HG03039 (cell line): Measurements from ENCODE around the gene ZC3H7B.
A peak's percentile ranks its signal among the peaks of the same experiment; 100 is the strongest.
"Not testable (repeated sequence)": the region's sequence is repeated elsewhere in the genome, so short reads cannot be mapped to it uniquely, and the experiment has no call there.

Source experiments
- ATAC-seq: cut with Tn5 transposase; IDR thresholded peaks from one replicate; pipeline ENCODE4 v1.9.1; 2021; ENCODE audit warnings: mild to moderate bottlenecking, moderate library complexity; ENCODE audit not compliant: unreplicated experiment

ZC3H7B gene, protein sequence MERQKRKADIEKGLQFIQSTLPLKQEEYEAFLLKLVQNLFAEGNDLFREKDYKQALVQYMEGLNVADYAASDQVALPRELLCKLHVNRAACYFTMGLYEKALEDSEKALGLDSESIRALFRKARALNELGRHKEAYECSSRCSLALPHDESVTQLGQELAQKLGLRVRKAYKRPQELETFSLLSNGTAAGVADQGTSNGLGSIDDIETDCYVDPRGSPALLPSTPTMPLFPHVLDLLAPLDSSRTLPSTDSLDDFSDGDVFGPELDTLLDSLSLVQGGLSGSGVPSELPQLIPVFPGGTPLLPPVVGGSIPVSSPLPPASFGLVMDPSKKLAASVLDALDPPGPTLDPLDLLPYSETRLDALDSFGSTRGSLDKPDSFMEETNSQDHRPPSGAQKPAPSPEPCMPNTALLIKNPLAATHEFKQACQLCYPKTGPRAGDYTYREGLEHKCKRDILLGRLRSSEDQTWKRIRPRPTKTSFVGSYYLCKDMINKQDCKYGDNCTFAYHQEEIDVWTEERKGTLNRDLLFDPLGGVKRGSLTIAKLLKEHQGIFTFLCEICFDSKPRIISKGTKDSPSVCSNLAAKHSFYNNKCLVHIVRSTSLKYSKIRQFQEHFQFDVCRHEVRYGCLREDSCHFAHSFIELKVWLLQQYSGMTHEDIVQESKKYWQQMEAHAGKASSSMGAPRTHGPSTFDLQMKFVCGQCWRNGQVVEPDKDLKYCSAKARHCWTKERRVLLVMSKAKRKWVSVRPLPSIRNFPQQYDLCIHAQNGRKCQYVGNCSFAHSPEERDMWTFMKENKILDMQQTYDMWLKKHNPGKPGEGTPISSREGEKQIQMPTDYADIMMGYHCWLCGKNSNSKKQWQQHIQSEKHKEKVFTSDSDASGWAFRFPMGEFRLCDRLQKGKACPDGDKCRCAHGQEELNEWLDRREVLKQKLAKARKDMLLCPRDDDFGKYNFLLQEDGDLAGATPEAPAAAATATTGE

DNA sequence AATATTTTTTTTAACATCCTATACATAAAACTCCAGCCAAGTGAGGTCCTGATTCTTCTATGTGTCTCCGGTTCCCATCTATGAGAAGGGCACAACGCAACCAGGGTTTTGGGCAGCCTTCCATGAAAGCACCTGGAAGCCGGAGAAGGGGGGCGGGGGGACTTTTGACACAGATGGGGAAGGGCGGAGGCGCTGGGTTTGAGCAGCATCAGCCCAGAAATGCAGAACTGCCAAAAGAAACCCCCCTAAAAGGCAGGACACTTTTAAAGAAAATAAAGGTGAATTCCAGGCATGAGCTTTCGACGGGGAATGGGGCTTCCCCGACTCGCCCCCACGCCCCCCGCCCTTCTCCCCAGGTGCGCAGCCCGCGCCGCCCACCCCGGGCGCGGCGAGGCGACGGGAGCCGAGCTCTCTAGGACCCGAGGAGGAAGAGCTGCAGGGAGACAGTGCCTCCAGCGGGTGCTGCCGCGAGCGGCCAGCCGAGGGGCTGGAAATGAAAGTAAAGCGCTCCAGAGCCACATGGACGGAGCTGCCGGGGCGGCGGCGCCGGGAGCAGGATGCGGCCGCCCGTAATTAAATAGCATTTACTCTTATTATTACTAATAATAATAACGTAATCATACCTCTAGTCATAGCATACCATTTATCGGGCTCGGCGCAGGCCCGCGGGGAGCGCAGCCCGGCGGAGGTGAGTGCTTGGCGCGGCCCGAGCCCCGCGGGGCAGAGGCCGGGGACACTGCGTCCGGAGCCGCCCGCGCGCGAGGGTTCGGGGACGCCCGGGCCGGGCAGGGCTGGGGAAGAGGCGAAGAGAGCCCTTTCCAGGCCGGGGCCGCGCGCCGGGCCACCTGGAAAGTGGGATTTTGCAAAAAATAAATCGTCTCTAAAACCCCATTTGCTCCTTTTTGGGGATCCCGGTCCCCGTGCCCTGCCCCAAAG is at the start of gene ZC3H7B:
TSS of gene ZC3H7B (plus strand) at position 441 of the 936 bp plus-strand sequence. CDS start 19,136 bp downstream, outside the sequence.
- ATAC-seq = peak; percentile 76

DNA sequence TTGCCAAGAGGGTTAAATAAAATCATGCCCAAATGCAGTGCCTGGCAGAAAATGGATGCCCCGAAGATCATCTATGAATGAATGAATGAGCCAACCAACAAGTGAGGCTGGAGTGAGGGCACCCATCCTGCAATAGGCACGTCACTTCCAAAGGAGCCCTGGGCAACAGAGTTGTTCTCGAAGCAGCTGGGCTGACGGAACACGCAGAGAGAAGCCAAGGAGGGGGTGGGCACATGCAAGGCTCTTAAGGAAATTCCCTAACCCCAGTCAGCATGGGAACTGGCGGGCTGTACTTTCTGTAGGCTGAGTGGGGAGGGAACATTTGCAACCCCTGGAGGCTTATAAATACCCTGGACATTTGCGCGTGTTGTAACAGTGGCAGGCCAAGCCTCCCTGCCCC is 49.0 kb upstream of the ZC3H7B start:
- ATAC-seq = no peak

DNA sequence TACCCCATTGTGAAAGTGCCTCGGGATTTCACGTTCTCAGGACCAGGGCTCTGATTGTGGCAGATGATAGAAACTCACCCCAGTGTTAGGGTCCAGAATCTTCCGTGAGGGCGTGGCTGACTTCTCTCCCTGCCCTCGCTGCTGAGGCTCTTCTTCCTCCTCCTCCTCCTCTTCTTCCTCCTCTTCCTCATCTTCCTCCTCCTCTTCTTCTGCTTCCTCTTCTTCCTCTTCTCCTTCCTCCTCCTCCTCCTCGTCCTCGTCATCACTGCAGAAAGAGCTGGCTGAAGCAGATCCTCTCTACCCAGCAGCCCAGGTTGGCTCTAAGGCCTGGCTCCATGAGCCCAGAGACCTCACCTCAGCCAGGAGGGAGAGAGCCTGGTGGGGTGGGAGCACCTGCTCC is 47.1 kb upstream of the ZC3H7B start:
- ATAC-seq = no peak

DNA sequence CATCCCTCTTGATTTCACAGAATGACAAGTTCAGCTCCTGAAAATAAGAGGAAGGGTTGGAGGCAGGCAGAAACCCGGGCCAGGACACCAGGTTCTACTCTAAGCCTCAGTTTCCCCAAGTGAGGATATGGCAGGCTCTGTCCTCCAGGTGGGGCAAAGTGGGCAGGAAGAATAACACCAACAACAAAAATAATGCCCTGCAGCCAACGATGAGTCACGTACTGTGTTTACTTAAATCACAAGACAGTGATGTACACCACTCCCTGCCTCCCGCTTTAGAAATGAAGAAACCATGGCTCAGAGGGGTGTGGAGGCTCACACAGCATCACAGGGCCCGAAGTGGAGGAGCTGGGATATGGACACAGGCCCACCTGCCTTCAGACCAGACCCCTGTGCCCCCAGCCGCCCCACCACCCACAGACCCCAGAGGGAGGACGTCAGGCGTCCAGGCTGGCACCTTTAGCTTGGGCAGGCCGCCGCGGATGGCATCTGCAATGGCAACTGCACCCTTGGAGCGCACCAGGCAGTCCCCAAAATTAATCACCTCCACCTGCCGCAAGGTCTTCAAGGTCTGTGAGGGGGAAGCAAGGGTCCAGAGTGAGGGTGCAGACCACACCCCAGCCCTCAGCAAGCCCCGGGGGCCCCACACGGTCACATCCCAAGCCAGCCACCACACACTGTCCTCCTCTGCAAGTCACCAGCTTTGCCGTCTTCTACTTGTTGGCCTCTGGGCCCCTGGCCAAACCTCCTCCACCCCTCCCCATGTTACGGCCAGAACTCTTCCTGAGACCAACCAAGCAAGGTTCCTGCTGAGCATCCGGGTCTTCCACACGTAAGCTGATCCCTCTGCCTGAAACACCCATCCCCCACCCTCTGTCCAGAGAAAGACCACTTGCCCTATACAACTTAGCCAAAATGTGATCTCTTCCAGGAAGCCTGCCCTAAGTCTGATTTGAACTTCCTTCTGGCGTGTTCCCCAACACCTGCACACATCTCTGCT is 44.8 kb upstream of the ZC3H7B start:
- ATAC-seq = no peak

DNA sequence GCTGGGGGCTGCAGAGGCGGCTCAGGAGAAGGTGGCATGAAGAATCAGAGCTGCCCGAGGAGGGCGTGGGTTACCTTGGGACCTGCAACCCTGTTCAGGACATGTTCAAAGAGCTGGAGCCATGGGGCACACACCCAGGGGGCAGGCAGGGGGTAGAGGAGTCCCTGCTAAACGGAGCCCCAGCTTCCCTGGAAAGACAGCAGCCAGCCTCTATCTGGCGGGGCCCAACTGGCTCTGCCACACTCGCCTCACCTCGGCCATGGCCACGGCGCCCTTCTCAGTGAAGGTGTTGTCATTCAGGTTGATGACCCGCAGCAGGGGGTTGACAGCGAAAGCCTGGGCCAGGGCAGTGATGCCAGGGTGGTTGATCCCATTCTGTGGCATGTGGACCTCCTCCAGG is 43.6 kb upstream of the ZC3H7B start:
- no peak for ATAC-seq

DNA sequence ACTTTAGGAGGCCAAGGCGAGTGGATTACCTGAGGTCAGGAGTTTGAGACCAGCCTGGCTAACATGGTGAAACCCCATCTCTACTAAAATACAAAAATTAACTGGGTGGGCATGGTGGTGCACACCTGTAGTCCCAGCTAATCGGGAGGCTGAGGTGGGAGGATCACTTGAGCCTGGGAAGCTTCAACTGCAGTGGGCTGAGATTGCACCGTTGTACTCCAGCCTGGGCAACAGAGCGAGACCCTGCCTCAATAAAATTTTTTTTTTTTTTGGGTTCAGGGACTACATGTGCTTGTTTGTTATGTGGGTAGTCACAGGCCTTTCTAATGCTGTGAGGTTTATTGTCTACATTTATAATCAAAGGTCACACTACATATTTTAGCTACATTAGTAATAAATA is 41.6 kb upstream of the ZC3H7B start:
- ATAC-seq = not testable (repeated sequence)

DNA sequence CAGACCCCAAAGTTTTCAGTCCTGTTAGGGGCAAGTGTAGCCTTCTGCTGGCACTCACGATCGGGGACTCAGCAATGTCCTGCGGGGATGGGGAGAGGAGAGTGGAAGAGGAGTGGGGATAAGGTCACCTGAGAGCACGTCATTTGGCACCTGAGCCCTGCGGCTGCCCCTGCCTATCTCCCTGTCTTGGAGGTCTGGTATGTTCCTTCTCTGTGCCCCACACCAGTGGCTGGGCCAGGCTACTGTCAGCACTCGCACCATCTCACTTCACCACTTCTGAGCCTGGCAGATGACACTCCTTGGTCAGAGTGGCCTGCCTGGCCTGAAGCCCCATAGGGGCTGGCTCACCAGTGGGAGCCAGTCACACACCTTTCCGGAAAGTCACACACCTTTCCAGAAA is 40.5 kb upstream of the ZC3H7B start:
- ATAC-seq = no peak

DNA sequence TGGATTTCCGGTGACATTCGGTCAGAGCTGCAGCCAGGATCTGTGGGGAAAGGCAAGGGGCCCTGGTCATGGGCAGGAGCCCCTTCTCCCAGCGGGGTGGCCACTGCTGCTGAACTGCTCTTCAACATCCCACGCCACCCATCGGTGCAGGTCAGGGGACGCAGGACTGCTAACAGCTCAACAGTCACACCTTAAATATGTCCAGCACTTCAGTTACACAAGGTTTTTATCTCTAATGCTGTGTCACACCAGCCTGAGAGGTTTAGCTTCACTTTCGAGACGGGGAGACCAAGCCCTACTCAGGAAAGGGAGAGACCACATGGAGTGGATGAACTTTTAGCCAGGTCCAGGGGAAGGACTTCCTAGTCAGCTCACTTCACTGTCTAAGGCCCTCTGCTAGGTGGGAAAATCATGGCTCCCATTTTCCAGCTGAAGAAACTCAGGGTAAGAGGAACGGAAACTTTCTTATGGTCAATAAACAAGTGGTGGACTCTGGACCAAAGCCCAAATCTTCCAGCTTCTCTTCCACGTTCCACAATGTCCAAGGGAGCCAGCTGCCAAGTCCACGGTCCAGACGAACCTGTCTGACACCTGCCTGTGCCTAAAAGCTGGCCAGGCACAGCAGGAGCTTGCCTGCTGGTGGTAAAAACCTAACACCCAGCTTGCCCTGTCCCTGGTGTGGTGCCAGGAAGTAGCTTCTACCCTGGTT is 39.6 kb upstream of the ZC3H7B start:
- ATAC-seq = no peak

DNA sequence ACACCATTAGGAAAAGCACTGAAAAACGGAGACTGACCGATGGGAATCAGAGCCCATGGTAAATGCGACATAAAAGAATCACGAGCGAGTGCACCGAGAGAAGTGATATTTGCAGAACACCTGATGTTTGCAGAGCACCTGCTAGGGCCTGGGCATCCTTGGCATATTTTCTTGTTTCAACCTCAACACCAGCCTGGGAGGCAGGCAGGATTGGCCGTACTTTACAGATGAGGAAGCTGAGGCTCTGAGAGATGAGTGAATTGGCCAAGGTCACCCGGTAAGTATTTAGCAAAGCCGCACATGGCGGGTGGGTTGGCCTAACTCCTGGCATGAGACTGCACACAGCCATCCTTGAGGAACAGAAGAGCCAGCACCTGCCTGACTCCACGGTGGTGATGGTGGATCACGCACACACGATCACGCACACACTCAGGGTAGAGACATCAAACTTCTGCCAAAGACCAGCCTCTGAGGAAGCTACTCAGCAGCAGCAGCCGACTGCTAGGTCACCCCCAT is 39.0 kb upstream of the ZC3H7B start:
- ATAC-seq = no peak

DNA sequence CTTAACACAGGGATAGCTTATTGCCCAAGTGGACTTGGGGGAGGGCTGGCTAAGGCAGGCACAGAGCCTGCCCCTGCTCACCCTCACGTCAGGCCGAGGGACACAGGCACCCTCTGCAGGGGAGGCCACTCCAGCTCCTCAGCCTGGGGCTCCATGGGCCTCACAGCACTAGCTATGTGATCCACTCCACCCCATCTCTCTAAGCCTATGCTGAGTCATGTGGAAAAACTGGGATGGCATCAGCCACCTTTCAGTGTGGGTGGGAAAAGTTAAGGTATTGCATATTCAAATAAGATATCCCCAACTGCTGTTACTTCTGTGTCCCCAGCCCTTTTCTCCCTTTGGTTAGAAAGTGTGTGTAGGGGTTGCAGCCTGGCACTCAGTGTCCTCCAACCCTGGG is 37.6 kb upstream of the ZC3H7B start:
- ATAC-seq = no peak

DNA sequence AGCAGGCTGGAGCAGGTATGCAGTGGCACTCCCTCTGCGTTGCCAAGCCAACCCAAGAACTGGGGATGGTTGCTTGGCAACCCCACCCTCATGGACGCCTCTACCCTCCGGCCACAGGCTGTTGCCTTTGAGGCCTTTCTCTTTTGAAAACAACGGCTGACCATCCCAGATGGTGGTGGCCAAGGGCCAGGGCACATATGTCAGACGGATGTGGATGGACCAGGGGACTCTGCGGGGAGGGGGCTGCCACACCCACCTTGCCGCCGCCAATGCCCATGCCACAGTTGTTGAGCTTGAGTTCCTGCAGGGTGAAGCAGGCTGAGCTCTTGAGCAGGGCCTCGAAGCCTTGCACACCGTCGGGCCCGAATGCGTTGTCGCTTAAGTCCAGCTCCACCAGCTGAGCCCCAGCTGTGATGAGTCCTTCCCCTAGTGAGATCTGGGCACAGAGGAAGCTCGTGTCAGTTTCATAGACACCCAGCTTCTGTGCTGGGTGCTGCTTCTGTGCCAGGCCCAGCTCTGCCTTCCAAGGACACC is 36.9 kb upstream of the ZC3H7B start:
- no peak for ATAC-seq

DNA sequence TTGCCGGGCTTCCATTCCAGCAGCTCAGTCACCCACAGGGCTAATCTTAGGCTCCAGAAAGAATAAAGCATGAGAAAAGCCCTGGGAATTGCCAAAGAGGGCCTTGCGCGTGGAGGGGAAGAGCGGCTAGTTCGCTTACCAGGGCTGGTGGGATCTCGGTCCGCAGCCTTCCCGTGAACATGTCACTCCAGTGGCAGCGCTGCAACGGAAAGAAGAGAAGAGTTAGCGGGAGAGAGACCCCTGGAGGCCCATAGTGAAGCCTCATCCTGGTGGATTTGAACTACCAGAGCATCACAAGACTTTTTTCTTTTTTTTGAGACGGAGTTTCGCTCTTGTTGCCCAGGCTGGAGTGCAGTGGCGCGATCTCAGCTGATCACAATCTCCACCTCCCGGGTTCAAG is 33.4 kb upstream of the ZC3H7B start:
- ATAC-seq = no peak

DNA sequence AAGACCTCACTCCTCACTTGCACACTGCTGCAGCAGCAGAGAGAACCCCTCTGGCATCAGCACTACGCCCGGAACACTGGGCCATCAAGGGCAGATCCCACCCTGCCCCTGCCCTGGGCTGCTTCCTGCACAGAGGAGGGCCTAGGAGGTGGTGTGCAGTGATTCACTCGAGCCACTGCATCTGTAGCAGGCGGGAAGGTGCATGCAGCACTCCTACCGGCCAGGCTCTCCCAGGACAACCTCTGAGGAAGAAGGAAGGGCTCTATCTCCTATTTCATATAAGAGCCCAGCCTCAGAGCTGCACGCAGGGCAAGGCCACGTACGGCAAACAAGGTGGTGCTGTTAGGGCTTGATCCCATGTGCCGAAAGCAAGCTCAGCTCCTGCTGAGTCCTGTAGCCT is 29.5 kb upstream of the ZC3H7B start:
- ATAC-seq = no peak

DNA sequence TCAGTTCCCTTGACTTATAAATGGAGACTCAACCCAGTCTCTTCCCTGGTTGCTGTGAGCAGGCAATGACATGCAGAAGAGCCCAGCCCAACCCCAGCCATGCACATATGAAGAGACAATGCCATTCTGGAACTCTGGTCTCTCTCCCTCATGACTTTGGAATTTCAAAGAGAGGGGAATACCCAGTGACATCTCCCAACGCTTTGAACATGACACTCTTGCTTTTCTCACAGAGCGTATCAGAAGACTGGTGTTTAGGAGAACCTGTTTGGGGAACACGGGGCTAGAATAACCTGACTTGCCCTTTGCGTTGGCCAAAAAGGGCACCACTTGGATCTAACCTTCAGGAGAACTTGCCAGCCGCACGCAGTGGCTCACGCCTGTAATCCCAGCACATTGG is 28.2 kb upstream of the ZC3H7B start:
- no peak for ATAC-seq

DNA sequence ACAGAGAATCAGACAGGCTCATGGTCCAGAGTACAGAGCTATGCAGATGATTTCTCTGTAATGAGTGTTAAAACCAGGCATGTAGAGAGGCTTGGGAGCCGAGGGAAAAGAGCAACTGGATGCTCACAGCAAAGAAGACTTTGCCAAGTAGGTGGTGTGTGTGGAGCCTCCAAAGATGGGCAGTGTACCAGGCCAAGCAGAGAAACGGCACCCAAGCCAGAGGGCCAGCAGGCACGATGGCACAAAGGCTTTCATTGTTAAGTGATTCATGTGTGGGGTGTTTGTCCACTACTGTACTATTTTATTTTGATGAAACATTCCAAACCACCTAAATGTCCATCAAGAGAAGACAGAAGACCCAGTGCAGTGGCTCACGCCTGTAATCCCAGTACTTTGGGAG is 26.5 kb upstream of the ZC3H7B start:
- ATAC-seq = no peak

DNA sequence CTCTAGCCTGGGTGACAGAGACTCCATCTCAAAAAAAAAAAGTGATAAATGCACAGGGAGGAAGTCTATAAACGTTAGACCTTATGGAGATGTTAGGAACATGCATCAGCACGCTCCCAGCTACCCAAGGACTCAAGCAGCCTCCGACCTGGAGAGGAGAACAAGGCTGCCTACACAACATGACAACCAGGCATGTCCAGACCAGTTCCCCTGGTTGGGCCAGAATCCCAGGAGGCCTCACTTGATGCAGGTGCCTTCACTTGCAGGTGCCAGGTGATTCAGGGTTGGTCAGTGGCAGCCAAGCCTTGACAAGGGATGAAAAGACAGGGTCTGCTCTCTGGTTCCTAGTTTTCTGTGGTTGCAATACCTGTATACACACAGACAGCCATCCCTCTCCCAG is 21.3 kb upstream of the ZC3H7B start:
- ATAC-seq = no peak

DNA sequence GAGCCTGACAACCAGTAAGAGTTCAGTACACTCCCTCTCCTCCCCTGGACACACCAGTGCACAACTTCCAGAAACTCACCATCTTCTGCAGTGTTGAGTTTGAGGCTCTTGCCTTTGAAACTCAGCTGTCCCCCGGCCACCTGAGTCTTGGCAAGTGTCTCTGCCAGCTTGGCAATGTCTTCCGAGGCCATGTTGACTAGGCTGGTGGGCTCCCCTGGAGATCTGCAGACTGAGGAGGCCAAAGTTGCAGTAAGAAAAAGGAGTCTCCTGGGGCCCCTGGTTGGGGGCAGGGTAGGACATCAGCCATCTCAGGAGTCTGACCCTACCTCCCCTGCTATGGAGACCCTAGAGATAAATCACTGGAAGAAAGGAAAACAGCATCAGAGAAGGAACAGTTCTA is 20.5 kb upstream of the ZC3H7B start:
- ATAC-seq = no peak

DNA sequence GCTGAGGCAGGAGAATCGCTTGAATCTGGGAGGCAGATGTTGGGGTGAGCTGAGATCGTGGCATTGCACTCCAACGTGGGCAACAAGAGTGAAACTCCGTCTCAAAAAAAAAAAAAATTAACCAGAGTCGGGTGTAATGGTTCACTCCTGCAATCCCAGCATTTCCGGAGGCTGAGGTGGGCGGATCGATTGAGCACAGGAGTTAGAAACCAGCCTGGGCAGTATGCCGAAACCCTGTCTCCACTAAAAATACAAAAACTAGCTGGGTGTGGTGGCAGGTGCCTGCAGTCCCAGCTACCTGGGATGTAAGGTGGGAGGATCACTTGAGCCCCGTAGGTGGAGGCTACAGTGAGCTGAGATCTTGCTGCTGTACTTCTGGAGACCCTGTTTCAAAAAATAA is 16.9 kb upstream of the ZC3H7B start:
- ATAC-seq = no peak

DNA sequence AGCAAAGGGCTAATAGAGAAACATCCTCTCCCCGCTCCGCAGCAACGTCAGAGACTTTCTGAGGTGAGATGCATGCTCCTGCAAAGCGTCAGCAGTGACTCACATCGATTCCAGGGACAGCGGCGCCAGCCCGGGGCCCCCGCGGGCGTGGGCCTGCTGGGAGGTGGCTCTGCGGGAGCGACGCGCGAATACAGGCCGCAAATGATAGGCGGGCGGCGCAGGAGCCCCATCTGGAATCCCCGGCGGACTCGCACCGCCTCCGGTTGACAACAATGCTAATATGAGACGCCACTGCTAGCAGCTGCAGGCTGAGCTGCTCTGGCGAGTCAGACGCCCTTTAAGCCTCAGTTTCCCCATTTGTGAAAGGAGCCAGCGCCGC is 15.9 kb upstream of the ZC3H7B start:
- peak; percentile 20 for ATAC-seq
